HUDEP-2 (cell line): ENCODE measurements around the gene LRP8.
"Not testable (repeated sequence)": the region's sequence is repeated elsewhere in the genome, so short reads cannot be mapped to it uniquely, and the experiment has no call there.

Source experiments
- DNase-seq, 76 experiments: peaks; one replicate each; lab custom pipeline; 2025; ENCODE audit not compliant: unreplicated experiment in 76 of 76; lab: John Stamatoyannopoulos, UW

Gene LRP8

DNA sequence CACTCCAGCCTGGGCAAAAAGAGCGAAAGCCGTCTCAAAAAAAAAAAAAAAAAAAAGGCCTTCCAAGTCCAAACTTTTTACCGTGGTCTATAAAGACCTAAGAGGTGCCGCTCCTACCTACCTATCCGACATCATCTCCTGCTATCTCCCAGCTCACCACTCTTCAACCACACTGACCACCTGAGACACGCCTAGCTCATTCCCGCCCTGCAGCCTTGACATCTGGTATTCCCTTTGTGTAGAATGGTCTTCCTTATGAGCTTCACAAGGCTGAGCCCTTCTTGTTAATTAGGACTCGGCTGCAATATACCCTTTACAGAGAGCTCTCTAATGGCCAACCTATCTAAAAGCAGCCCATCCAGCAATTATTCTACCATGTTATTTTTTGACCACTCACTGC is 90.2 kb downstream of the LRP8 start:
- DNase-seq, result no peak

- no peak for DNase-seq
Observed at GRCh38 chr1:53220962-53221286, 106.9 kb downstream of the LRP8 start.

GRCh38 chr1:53220171-53220961 is 107.5 kb downstream of the LRP8 start, which contains the start of gene CZIB:
CZIB (minus strand) TSS chr1:53220634; CDS start chr1:53220575, 59 bp downstream.
- DNase-seq, result peak in 75 of 76 experiments; percentile 44 to 93 (median 84)

- DNase-seq, result no peak
Observed at GRCh38 chr1:53219711-53220110, 108.2 kb downstream of the LRP8 start.

GRCh38 chr1:53218201-53218600 is 109.7 kb downstream of the LRP8 start:
- DNase-seq, result no peak

GRCh38 chr1:53214376-53214940 is 113.4 kb downstream of the LRP8 start:
- DNase-seq, result no peak

DNA sequence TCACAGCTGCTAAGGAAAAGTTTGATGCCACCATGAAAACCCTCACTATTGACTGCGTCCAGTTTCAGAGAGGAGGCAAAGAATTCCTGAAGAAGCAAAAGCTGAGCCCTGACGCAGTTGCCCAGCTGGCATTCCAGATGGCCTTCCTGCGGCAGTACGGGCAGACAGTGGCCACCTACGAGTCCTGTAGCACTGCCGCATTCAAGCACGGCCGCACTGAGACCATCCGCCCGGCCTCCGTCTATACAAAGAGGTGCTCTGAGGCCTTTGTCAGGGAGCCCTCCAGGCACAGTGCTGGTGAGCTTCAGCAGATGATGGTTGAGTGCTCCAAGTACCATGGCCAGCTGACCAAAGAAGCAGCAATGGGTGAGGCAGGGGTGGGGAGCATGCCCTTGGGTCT is 116.9 kb downstream of the LRP8 start:
- no peak for DNase-seq

GRCh38 chr1:53210352-53210751 is 117.5 kb downstream of the LRP8 start:
- no peak for DNase-seq

DNA sequence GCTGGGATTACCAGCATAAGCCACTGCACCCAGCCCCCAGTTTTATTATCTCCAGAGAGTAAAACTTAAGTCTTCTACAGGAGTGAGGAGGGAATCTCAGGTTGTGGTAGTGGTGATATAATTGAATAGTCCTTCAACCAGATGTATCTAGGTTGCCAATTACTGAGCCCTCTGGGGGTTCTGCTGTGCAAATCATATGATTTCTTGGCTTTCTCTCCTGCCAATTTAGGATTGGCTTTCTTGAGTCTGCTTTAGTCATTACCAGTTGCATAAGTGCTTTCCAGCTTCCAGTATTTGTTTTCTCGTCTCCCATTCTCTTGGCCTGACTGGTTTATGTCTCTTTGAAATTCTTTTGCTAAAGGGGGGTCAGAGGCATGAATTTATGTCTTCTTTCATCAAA is 120.1 kb downstream of the LRP8 start:
- DNase-seq, result no peak

DNA sequence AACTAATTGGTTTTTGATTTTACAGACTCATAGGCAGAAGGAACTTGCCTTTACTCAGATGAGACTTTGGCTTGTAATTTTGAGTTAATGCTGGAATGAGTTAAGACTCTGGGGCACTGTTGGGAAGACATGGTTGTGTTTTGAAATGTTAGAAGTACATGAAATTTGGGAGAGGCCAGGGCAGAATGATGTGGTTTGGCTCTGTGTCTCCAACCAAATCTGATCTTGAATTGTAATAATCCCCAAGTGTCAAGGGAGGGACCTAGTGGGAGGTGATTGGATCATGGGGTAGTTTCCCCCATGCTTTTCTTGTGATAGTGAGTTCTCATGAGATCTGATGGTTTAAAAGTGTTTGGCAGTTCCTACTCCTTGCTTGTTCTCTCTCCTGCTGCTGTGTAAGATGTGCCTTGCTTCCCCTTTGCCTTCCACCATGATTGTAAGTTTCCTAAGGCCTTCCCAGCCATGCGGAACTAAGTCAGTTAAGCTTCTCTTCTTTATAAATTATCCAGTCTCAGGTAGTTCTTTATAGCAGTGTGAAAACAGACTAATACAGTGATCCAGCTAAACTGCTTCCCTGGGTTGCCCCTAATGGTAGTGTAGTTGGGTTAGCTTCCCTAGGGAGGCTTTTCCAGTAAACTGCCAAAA is 121.0 kb downstream of the LRP8 start:
- DNase-seq, result no peak

- not testable (repeated sequence) for DNase-seq
Observed at GRCh38 chr1:53206083-53206685, 121.7 kb downstream of the LRP8 start.

DNA sequence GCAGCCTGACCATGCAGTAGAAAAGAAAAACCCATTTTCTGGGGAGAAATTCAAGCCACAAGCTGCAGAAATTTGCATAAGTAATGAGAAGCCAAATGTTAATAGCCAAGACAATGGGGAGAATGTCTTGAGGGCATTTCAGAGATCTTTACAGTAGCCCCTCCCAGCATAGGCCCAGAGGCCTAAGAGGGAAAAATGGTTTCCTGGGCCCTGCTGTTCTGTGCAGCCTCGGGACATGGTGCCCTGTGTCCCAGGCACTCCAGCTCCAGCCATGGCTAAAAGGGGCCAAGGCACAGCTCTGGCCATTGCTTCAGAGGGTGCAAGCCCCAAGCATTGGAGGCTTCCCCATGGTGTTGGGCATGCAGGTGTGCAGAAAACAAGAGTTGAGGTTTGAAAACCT is 122.4 kb downstream of the LRP8 start:
- not testable (repeated sequence) for DNase-seq

- DNase-seq, result no peak
Observed at GRCh38 chr1:53203466-53203865, 124.4 kb downstream of the LRP8 start.

DNA sequence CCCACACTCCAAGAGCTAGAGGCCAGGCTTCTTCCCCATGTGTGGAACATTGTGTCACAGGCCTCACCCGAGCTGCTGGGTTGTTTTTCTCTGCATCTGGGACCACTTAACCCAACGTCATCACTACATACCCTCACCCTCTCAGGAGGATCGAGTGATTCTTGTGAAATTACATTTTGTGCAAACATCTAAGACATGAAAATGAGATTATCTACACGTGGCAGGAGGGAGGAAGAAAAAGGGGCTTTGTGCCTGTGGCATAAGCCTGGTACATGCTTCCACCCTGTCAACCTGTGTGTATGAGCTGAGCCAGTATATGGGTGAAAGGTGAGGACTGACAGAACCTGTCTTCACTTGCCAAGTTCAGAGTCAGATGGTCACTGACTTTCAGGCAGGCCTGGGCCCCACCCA is 129.6 kb downstream of the LRP8 start:
- DNase-seq, result peak in 1 of 76 experiments; percentile 9

DNA sequence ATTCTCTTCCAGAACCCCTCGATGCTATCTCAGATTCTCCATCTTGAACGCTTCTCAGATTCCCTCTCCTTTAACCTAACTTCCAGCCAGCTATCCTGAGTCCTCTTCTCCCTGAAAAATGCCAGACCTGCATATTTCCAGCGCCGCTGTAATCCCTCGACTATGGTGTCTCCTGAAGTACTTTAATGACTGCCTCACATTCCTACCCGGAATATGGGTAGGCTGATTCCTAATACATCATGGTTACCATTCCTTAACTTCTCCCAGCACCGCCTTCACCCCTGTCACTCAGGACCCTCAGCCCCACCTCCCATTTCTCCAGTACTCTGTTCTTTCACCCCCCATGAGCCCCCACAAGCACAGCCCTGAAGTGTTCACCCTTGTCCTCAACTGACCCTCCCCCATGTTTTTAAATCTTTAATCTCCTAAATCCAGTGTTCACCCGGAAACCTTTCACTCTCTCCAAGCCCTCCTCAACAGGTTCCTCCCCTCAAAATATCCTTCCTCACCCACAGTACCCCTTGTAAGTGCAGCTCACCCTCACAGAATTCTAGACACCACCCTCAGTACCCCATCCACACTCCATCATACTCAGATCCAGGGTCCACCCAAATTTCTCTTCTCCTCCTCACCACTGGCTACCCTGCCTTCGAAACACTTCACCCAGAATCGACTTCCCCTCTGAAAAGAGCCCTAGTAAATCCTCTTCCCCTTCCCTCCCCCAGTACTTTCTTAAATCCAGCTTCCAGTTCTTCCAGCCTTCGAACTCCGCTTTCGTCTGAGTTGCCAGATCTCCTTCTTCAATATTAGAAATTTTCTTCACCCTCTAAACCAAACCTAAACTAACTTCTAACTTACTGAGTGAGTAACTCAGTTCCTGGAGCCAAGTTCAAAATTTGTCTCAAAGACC is 130.3 kb downstream of the LRP8 start:
- DNase-seq, result no peak

DNA sequence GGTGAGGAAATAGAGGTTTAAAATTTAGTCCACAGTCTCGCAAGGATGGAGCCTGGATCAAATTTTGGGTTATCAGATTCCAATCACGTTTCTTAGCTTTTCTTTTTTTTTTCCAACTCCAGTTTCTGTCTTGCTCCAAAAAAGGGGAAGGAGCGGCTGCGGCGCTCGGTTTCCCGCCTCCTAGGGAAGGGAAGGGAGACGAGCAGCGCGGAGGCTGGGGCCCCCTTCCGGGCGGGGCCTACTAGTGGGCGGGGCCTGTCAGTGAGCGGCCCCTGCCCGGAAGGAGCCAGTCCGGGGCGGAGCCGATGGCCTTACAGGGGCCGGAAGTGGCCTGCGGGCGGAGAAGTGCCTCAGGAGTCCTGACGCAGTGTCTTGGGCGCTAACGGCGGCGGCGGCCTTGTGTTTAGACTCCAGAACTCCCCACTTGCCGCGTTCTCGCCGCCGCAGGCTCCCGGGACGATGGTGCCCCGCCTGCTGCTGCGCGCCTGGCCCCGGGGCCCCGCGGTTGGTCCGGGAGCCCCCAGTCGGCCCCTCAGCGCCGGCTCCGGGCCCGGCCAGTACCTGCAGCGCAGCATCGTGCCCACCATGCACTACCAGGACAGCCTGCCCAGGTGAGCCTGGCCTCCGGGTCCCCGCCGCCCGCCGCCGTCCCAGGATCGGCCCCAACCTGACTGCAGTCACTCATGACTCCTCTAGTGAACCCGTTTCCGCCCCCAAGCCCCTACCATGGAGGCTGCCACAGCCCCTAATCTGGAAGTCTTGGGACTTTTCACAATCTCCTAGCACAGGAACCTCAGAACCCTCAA is 131.2 kb downstream of the LRP8 start, which contains the start of gene CPT2:
Gene CPT2 (plus strand): TSS at position 340 of the 806 bp plus-strand sequence. CDS start 120 bp downstream, at position 460.
- DNase-seq, result peak in 74 of 76 experiments; percentile 28 to 92 (median 83)

DNA sequence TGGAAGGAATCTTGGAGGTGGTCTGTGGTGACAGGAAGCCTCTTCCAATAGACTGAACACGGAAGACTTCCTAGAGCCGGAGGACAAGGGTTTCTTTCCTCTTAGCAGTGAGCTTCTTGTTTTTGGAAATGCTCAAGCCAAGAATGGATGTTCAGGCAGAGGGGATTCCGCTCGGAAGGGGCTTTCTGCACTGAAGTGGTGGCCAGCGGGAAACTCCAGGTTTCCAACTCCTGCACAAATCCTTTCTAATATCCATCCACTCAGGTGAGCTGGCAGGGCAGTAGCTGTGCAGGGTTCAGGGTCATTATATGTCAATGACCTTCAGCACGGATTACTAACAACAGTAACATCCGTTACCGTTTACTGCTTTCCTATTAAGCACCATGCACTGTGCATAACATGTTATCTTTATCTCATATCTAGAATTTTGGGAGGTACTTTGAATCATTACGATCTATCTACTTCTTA is 131.8 kb downstream of the LRP8 start:
- no peak for DNase-seq

DNA sequence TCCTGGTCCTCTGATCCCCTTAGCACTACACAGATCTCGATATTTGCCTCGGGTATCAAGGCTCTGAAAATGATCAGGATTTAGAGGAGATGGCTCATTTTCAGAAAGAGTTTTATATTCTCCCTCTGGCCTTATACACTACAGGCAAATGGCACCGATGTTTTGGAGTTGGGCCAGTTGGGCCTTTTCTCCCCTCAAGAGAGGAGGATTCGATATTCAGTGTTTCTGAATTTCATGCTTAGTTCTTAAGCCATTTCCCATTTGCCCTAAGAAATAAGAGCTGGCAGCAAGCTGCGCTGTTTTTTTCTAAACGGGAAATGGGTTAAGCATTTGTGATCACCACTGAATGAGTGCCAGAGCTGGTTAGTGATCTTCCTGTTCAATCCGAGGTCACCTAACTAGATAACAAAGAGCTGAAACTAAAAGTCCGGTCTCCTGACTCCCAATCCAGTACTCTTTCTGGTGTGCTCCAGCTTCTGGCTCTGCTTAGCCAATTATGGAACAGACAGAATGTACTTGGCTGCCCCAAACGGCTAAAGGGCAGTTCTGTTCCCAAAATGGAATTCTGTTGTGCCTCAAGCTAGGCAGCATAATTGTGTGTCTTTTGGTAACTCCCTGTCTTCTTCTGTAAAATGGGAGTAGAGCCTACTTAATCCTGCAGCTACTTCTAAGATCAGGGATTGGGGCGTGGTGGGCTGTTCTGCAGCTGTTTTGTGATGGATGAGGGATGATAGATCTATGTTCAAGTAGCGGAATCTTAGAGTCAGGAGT is 132.4 kb downstream of the LRP8 start:
- no peak for DNase-seq
